Measurements from ENCODE around the gene SYNJ1. TPM values are rescaled to one million over a fixed set of nuclear protein-coding genes. Genes with fewer than 3 reads are reported as not detected.

SYNJ1 gene
- total and polyA plus RNA-seq, 2 of the 13 experiments (the other 11 are each of a cell fraction or from before 2014, with no cell fraction given): 2.0 to 2.7 TPM

DNA sequence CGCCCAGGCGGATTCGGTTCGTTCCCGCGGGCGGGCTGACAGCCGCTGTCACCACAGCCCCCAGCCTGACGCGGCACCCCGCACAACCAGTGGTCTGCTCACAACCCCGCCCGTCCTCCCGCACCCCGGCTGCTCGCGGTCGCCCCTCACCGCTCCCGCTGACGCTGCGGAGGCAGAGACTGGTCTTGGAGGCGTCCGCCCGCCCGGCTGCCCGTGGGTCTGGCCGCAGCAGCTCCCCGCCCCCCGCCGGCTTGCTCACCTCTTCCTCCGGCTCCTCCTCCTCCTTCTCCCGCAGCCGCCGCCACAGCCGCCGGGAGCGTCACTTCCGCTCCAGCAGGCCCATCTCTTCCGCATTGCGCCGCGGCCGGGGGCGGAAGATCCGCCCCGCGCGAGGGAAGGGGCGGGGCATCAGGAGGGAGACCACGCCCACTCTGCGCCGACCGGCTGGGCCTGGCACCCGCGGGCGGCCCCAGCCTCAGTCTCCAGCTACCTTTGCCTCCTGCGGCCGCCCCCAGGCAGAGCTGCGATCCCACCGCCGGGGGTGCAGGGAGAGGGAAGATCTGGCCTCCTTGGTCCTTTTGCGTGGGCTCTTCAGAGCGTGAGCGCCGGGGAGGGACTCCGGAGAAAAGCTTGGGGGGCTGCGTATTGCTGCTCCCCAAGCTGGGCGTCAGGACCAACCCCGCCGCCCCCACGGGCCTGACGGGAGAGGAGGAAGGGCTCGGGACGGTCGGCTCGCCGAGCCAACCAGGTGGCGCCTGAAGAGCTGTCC is at the start of gene SYNJ1 (continued):
- TF ChIP-seq, protein P1, sequence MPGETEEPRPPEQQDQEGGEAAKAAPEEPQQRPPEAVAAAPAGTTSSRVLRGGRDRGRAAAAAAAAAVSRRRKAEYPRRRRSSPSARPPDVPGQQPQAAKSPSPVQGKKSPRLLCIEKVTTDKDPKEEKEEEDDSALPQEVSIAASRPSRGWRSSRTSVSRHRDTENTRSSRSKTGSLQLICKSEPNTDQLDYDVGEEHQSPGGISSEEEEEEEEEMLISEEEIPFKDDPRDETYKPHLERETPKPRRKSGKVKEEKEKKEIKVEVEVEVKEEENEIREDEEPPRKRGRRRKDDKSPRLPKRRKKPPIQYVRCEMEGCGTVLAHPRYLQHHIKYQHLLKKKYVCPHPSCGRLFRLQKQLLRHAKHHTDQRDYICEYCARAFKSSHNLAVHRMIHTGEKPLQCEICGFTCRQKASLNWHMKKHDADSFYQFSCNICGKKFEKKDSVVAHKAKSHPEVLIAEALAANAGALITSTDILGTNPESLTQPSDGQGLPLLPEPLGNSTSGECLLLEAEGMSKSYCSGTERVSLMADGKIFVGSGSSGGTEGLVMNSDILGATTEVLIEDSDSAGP (CRISPR knock-in tag; IDR thresholded peaks at IDR 0.05; ENCODE audit: borderline replicate concordance): peak; percentile 92; the same call in 1 of the 2 replicates
- TF ChIP-seq ZNF674 (CRISPR knock-in tag; IDR thresholded peaks at IDR 0.05; ENCODE audit: low read depth): peak; percentile 90
- TF ChIP-seq NKX3-1 (CRISPR knock-in tag; IDR thresholded peaks at IDR 0.05): 0 out of 2 replicates have a peak, but pooled peaks have one; percentile 83
- TF ChIP-seq ZNF878 (CRISPR knock-in tag; IDR thresholded peaks at IDR 0.05): peak; percentile 79
- TF ChIP-seq ZMAT3 (CRISPR knock-in tag; conservative IDR thresholded peaks at IDR 0.05): peak; percentile 91
- TF ChIP-seq CHD2 (IDR thresholded peaks at IDR 0.05; ENCODE audit: low read depth, low read length): no peak
- TF ChIP-seq, protein P2, sequence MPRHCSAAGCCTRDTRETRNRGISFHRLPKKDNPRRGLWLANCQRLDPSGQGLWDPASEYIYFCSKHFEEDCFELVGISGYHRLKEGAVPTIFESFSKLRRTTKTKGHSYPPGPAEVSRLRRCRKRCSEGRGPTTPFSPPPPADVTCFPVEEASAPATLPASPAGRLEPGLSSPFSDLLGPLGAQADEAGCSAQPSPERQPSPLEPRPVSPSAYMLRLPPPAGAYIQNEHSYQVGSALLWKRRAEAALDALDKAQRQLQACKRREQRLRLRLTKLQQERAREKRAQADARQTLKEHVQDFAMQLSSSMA (CRISPR knock-in tag; IDR thresholded peaks at IDR 0.05): 0 out of 2 replicates have a peak, but pooled peaks have one; percentile 46
- TF ChIP-seq, protein P3, sequence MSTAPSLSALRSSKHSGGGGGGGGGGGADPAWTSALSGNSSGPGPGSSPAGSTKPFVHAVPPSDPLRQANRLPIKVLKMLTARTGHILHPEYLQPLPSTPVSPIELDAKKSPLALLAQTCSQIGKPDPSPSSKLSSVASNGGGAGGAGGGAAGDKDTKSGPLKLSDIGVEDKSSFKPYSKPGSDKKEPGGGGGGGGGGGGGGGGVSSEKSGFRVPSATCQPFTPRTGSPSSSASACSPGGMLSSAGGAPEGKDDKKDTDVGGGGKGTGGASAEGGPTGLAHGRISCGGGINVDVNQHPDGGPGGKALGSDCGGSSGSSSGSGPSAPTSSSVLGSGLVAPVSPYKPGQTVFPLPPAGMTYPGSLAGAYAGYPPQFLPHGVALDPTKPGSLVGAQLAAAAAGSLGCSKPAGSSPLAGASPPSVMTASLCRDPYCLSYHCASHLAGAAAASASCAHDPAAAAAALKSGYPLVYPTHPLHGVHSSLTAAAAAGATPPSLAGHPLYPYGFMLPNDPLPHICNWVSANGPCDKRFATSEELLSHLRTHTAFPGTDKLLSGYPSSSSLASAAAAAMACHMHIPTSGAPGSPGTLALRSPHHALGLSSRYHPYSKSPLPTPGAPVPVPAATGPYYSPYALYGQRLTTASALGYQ (CRISPR knock-in tag; IDR thresholded peaks at IDR 0.05): peak; percentile 35
- peak; percentile 73; the same call in 1 of the 2 replicates for TF ChIP-seq ZNF124 (CRISPR knock-in tag; IDR thresholded peaks at IDR 0.05)
- TF ChIP-seq ELF4 (CRISPR knock-in tag; IDR thresholded peaks at IDR 0.05; ENCODE audit: borderline replicate concordance): peak; percentile 88; the same call in 1 of the 2 replicates
- no peak for TF ChIP-seq ZNF382 (CRISPR knock-in tag; IDR thresholded peaks at IDR 0.05; ENCODE audit: borderline replicate concordance)
- no peak for TF ChIP-seq THYN1 (CRISPR knock-in tag; IDR thresholded peaks at IDR 0.05; ENCODE audit: borderline replicate concordance, low read depth)
- no peak for TF ChIP-seq ZNF101 (CRISPR knock-in tag; IDR thresholded peaks at IDR 0.05; ENCODE audit: borderline replicate concordance, low read depth)
- TF ChIP-seq GATAD2A (CRISPR knock-in tag; IDR thresholded peaks at IDR 0.05): no peak; the same call in none of the 2 replicates
- TF ChIP-seq TBP (CRISPR knock-in tag; IDR thresholded peaks at IDR 0.05): no peak
- TF ChIP-seq, protein P4, sequence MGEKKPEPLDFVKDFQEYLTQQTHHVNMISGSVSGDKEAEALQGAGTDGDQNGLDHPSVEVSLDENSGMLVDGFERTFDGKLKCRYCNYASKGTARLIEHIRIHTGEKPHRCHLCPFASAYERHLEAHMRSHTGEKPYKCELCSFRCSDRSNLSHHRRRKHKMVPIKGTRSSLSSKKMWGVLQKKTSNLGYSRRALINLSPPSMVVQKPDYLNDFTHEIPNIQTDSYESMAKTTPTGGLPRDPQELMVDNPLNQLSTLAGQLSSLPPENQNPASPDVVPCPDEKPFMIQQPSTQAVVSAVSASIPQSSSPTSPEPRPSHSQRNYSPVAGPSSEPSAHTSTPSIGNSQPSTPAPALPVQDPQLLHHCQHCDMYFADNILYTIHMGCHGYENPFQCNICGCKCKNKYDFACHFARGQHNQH (CRISPR knock-in tag; IDR thresholded peaks at IDR 0.05): 0 out of 2 replicates have a peak, but pooled peaks have one; percentile 69
- TF ChIP-seq, protein P5, sequence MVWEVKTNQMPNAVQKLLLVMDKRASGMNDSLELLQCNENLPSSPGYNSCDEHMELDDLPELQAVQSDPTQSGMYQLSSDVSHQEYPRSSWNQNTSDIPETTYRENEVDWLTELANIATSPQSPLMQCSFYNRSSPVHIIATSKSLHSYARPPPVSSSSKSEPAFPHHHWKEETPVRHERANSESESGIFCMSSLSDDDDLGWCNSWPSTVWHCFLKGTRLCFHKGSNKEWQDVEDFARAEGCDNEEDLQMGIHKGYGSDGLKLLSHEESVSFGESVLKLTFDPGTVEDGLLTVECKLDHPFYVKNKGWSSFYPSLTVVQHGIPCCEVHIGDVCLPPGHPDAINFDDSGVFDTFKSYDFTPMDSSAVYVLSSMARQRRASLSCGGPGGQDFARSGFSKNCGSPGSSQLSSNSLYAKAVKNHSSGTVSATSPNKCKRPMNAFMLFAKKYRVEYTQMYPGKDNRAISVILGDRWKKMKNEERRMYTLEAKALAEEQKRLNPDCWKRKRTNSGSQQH (CRISPR knock-in tag; IDR thresholded peaks at IDR 0.05; ENCODE audit: low read depth): peak; percentile 96
- TF ChIP-seq PHF8 (CRISPR knock-in tag; IDR thresholded peaks at IDR 0.05): peak; percentile 97
- no peak for TF ChIP-seq NONO (IDR thresholded peaks at IDR 0.05)
- peak; percentile 93 for TF ChIP-seq NONO (CRISPR knock-in tag; conservative IDR thresholded peaks at IDR 0.05)
- TF ChIP-seq, protein P6, sequence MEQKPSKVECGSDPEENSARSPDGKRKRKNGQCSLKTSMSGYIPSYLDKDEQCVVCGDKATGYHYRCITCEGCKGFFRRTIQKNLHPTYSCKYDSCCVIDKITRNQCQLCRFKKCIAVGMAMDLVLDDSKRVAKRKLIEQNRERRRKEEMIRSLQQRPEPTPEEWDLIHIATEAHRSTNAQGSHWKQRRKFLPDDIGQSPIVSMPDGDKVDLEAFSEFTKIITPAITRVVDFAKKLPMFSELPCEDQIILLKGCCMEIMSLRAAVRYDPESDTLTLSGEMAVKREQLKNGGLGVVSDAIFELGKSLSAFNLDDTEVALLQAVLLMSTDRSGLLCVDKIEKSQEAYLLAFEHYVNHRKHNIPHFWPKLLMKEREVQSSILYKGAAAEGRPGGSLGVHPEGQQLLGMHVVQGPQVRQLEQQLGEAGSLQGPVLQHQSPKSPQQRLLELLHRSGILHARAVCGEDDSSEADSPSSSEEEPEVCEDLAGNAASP (CRISPR knock-in tag; IDR thresholded peaks at IDR 0.05; ENCODE audit: borderline replicate concordance): 0 out of 2 replicates have a peak, but pooled peaks have one; percentile 29
